IMR-90 (cell line): Measurements from ENCODE around the gene CYP24A1.

ENCODE experiments used
- BHLHE40 ChIP-seq: fragments of 150-350 bp; IDR thresholded peaks from 2 replicates; pipeline ENCODE4 v1.6.1; 2016; ENCODE audit warnings: mild to moderate bottlenecking, low read depth, low read length
- CEBPB ChIP-seq: IDR thresholded peaks from 2 replicates; pipeline ENCODE4 v1.6.1; 2012; ENCODE audit warnings: low read depth, low read length, improper control_type of control experiment
- FOS ChIP-seq: fragments of 150-350 bp; IDR thresholded peaks from 2 replicates; pipeline ENCODE4 v1.6.1; 2016; ENCODE audit warnings: low read depth, low read length
- MAZ ChIP-seq: IDR thresholded peaks from 2 replicates; pipeline ENCODE4 v1.6.1; 2012; ENCODE audit warnings: low read depth, mild to moderate bottlenecking, low read length, improper control_type of control experiment, moderate library complexity, borderline replicate concordance
- MXI1 ChIP-seq: IDR thresholded peaks from 2 replicates; pipeline ENCODE4 v1.6.1; 2012; ENCODE audit warnings: low read depth, mild to moderate bottlenecking, low read length, moderate library complexity, borderline replicate concordance
- POLR2A ChIP-seq: IDR thresholded peaks from 2 replicates; pipeline ENCODE4 v1.6.1; 2012; ENCODE audit warnings: mild to moderate bottlenecking, low read depth, low read length
- RAD21 ChIP-seq: IDR thresholded peaks from 2 replicates; pipeline ENCODE4 v1.6.1; 2012; ENCODE audit warnings: low read length, improper control_type of control experiment
- RCOR1 ChIP-seq: IDR thresholded peaks from 2 replicates; pipeline ENCODE4 v1.6.1; 2012; ENCODE audit warnings: mild to moderate bottlenecking, low read length, improper control_type of control experiment; ENCODE audit not compliant: insufficient replicate concordance
- RFX5 ChIP-seq: IDR thresholded peaks from 2 replicates; pipeline ENCODE4 v1.8.0; 2012; ENCODE audit warnings: low read depth, mild to moderate bottlenecking, low read length, moderate library complexity
- SMC3 ChIP-seq: fragments of 150-350 bp; IDR thresholded peaks from 2 replicates; pipeline ENCODE4 v1.6.1; 2016; ENCODE audit warnings: low read depth, mild to moderate bottlenecking, antibody characterized with exemption, low read length, moderate library complexity
- USF2 ChIP-seq: fragments of 150-350 bp; IDR thresholded peaks from 2 replicates; pipeline ENCODE4 v1.6.1; 2017; ENCODE audit warnings: mild to moderate bottlenecking, antibody characterized with exemption, low read length, low read depth
- TF ChIP-seq, protein P1 (sequence below): conservative IDR thresholded peaks from 2 replicates; pipeline ENCODE4 v1.5.1; 2012; ENCODE audit warnings: mild to moderate bottlenecking, low read depth, low read length, improper control_type of control experiment
- TF ChIP-seq, protein P2 (sequence below): fragments of 150-350 bp; IDR thresholded peaks from 2 replicates; pipeline ENCODE4 v1.6.1; 2016; ENCODE audit warnings: low read depth, mild to moderate bottlenecking, low read length, moderate library complexity, borderline replicate concordance

DNA sequence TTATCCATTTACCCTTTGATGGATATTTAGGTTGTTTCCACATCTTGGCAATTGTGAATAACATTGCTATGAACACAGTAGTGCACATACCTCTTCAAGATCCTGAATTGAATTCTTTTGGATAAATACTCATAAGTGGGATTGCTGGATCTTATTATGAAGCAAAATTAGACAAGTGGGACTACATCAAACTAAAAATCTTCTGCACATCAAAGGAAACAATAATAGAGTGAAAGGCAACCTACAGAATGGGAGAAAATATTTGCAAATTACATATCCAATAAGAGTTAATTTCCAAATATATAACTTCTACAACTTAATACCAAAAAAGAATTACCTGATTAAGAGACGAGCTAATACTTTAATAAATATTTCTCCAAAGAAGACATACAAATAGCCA, 65.0 kb downstream of the CYP24A1 start:
- TF ChIP-seq, protein P1, sequence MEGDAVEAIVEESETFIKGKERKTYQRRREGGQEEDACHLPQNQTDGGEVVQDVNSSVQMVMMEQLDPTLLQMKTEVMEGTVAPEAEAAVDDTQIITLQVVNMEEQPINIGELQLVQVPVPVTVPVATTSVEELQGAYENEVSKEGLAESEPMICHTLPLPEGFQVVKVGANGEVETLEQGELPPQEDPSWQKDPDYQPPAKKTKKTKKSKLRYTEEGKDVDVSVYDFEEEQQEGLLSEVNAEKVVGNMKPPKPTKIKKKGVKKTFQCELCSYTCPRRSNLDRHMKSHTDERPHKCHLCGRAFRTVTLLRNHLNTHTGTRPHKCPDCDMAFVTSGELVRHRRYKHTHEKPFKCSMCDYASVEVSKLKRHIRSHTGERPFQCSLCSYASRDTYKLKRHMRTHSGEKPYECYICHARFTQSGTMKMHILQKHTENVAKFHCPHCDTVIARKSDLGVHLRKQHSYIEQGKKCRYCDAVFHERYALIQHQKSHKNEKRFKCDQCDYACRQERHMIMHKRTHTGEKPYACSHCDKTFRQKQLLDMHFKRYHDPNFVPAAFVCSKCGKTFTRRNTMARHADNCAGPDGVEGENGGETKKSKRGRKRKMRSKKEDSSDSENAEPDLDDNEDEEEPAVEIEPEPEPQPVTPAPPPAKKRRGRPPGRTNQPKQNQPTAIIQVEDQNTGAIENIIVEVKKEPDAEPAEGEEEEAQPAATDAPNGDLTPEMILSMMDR = no peak
- TF ChIP-seq SMC3 (no peak), FOS (no peak), POLR2A (no peak), MXI1 (no peak), CEBPB (no peak), RAD21 (no peak), MAZ (no peak), USF2 (no peak), RCOR1 (no peak), BHLHE40 (no peak), RFX5 (no peak)
- TF ChIP-seq, protein P2, sequence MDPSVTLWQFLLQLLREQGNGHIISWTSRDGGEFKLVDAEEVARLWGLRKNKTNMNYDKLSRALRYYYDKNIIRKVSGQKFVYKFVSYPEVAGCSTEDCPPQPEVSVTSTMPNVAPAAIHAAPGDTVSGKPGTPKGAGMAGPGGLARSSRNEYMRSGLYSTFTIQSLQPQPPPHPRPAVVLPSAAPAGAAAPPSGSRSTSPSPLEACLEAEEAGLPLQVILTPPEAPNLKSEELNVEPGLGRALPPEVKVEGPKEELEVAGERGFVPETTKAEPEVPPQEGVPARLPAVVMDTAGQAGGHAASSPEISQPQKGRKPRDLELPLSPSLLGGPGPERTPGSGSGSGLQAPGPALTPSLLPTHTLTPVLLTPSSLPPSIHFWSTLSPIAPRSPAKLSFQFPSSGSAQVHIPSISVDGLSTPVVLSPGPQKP = no peak
